Liver (tissue), 9 donors: ENCODE measurements around the gene SOX21. TPM values are rescaled to one million over a fixed set of nuclear protein-coding genes. Genes with fewer than 3 reads are reported as not detected.

Experiments used
- DNase-seq: peaks from one replicate; pipeline ENCODE4 v3.0.0-alpha.2; 2017; ENCODE audit warnings: low spot score
- H3K27ac ChIP-seq, 2 donors: one replicate each; pipeline ENCODE4 v1.7.0; 2013; ENCODE audit warnings: inconsistent platforms in 2 of 2, low read length in 2 of 2, control low read depth in 1 of 2, low read depth in 1 of 2, mild to moderate bottlenecking in 1 of 2
- H3K27me3 ChIP-seq, 4 donors: one replicate each; pipeline versions ENCODE4 v1.6.1 to v1.7.0; 2013; ENCODE audit warnings: low read length in 3 of 4, inconsistent platforms in 1 of 4, mild to moderate bottlenecking in 1 of 4, moderate library complexity in 1 of 4; ENCODE audit not compliant: control insufficient read depth in 4 of 4, insufficient read depth in 4 of 4
- H3K36me3 ChIP-seq, 4 donors: one replicate each; pipeline versions ENCODE4 v1.6.1 to v1.7.0; 2013; ENCODE audit warnings: low read length in 3 of 4, mild to moderate bottlenecking in 3 of 4, low read depth in 1 of 4, moderate library complexity in 1 of 4; ENCODE audit not compliant: control insufficient read depth in 4 of 4, insufficient read depth in 3 of 4
- H3K4me1 ChIP-seq, 4 donors: one replicate each; pipeline versions ENCODE4 v1.6.1 to v1.7.0; 2013; ENCODE audit warnings: low read length in 3 of 4, mild to moderate bottlenecking in 3 of 4, moderate library complexity in 1 of 4; ENCODE audit not compliant: control insufficient read depth in 4 of 4, insufficient read depth in 4 of 4
- H3K4me3 ChIP-seq, 3 donors: one replicate each; pipeline versions ENCODE4 v1.6.1 to v1.7.0; 2013; ENCODE audit warnings: low read length in 3 of 3, control low read depth in 1 of 3, low read depth in 1 of 3, mild to moderate bottlenecking in 1 of 3
- H3K9ac ChIP-seq, 2 donors: one replicate each; pipeline ENCODE4 v1.7.0; 2013; ENCODE audit warnings: low read length in 2 of 2, mild to moderate bottlenecking in 2 of 2, moderate library complexity in 2 of 2, control low read depth in 1 of 2, low read depth in 1 of 2
- H3K9me3 ChIP-seq, 4 donors: one replicate each; pipeline versions ENCODE4 v1.6.1 to v1.7.0; 2013; ENCODE audit warnings: low read length in 3 of 4; ENCODE audit not compliant: control insufficient read depth in 4 of 4
- ATF3 ChIP-seq: IDR thresholded peaks from 2 replicates; pipeline ENCODE4 v1.6.1; 2016; ENCODE audit warnings: antibody characterized with exemption
- CTCF ChIP-seq: fragments of 150-350 bp; IDR thresholded peaks from 2 replicates; pipeline ENCODE4 v1.5.1; 2017; ENCODE audit warnings: improper control_type of control experiment, low read depth, low read length; ENCODE audit not compliant: missing input control
- EGR1 ChIP-seq, 2 donors: IDR thresholded peaks; 2 replicates each; pipeline ENCODE4 v1.6.1; 2016 to 2018; ENCODE audit warnings: antibody characterized with exemption in 2 of 2, low read depth in 2 of 2
- FOXA1 ChIP-seq: IDR thresholded peaks from 2 replicates; pipeline ENCODE4 v1.6.1; 2016; ENCODE audit warnings: antibody characterized with exemption
- FOXA2 ChIP-seq: IDR thresholded peaks from 2 replicates; pipeline ENCODE4 v1.6.1; 2016; ENCODE audit warnings: antibody characterized with exemption
- HNF4A ChIP-seq, 2 donors: conservative IDR thresholded peaks; 2 replicates each; pipeline ENCODE4 v1.6.1; 2016; ENCODE audit warnings: antibody characterized with exemption in 2 of 2, mild to moderate bottlenecking in 2 of 2
- HNF4G ChIP-seq: IDR thresholded peaks from 2 replicates; pipeline ENCODE4 v1.6.1; 2016; ENCODE audit warnings: antibody characterized with exemption
- JUND ChIP-seq, 2 donors: IDR thresholded peaks; 2 replicates each; pipeline ENCODE4 v1.6.1; 2016; ENCODE audit warnings: antibody characterized with exemption in 2 of 2
- MAX ChIP-seq: IDR thresholded peaks from 2 replicates; pipeline ENCODE4 v1.6.1; 2016; ENCODE audit warnings: antibody characterized with exemption
- NR2F2 ChIP-seq: IDR thresholded peaks from 2 replicates; pipeline ENCODE4 v1.6.1; 2016; ENCODE audit warnings: antibody characterized with exemption
- RAD21 ChIP-seq, 2 donors: IDR thresholded peaks; 2 replicates each; pipeline ENCODE4 v1.6.1; 2016; ENCODE audit warnings: antibody characterized with exemption in 2 of 2, mild to moderate bottlenecking in 2 of 2
- REST ChIP-seq: IDR thresholded peaks from 2 replicates; pipeline ENCODE4 v1.6.1; 2016; ENCODE audit warnings: antibody characterized with exemption, mild to moderate bottlenecking
- RXRA ChIP-seq, 2 donors: IDR thresholded peaks; 2 replicates each; pipeline ENCODE4 v1.6.1; 2017 to 2018; ENCODE audit warnings: antibody characterized with exemption in 2 of 2, mild to moderate bottlenecking in 1 of 2
- SP1 ChIP-seq: IDR thresholded peaks from 2 replicates; pipeline ENCODE4 v1.6.1; 2018; ENCODE audit warnings: antibody characterized with exemption, mild to moderate bottlenecking
- TAF1 ChIP-seq: conservative IDR thresholded peaks from 2 replicates; pipeline ENCODE4 v1.6.1; 2016; ENCODE audit warnings: antibody characterized with exemption, mild to moderate bottlenecking
- YY1 ChIP-seq: IDR thresholded peaks from 2 replicates; pipeline ENCODE4 v1.6.1; 2016; ENCODE audit warnings: antibody characterized with exemption, mild to moderate bottlenecking
- WGBS: extraction: QIAGEN DNeasy Blood & Tissue Kit; methylation state at CpG from one replicate; pipeline ENCODE4 v1.1.7; 2013; 5-methylcytosine and 5-hydroxymethylcytosine counted together
- polyA plus RNA-seq, 2 donors: library from polyadenylated mRNA; stranded (reverse) in 1 of 2; unstranded in 1 of 2; fragments of 200-250 nt in 1 of 2; fragments of >200 nt in 1 of 2; fragmentation: Nextera tagmentation in 1 of 2; extraction: Ambion mirVana in 1 of 2; gene quantifications; one replicate each; pipeline versions ENCODE4 v1.2.1 to v1.2.3, GENCODE V29; 2013 to 2015
- total RNA-seq, 2 donors: library from RNA; depleted of rRNA; stranded (reverse); fragments of >200 nt; gene quantifications; one replicate each; pipeline ENCODE4 v1.2.3, GENCODE V29; 2014
- TF ChIP-seq, protein P1 (sequence below): IDR thresholded peaks from 2 replicates; pipeline ENCODE4 v1.6.1; 2016; ENCODE audit warnings: antibody characterized with exemption
- donor health status: healthy.
- donor health status: healthy.
- donor health status: healthy.
- donor health status: healthy.
- donor health status: healthy.

The SOX21 gene
- total and polyA plus RNA-seq, 4 donors: not detected

DNA sequence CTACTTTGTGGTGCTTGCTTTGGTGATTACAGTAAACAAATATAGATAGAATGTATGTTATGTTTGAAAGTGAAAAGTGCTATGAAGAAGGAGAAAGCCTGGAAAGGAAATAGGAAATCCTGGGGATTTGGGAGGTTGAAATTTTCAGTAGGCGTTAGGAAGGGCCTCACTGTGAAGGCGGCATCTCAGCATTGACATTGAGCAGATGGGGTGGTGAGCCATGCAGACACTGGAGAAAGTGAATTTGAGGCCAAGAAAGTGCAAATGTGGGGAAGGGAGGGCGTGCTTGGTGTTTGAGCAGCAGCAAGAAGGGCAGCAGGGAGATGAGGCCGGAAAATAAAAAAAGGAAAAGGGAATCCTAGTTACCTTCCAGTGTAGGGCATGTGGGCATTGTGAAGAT, 20.3 kb downstream of the SOX21 start:
- no peak overlapping the region for H3K4me3 ChIP-seq
- H3K36me3 ChIP-seq: no peaks in the 10 kb centered on the region
- TF ChIP-seq CTCF: no peak
- TF ChIP-seq TAF1: no peak
- H3K27me3 ChIP-seq: peaks cover 0 to 5% (median 0%) of the 10 kb centered on the region in 4 donors
- H3K27ac ChIP-seq: no peak overlapping the region
- no peak overlapping the region for H3K9ac ChIP-seq
- 87% methylated on average over 4 of the region's 4 CpGs for WGBS
- no peaks in the 10 kb centered on the region for H3K4me1 ChIP-seq
- DNase-seq: no peak
- H3K9me3 ChIP-seq: no peaks in the 10 kb centered on the region

GRCh38 chr13:94683409-94683808, 28.9 kb downstream of the SOX21 start:
- Histone ChIP-seq H3K36me3 (no peaks in the 10 kb centered on the region), H3K27me3 (no peaks in the 10 kb centered on the region)
- 79% methylated on average over 5 of the region's 5 CpGs for WGBS

More at GRCh38 chr13:94683409-94683808, 28.9 kb downstream of the SOX21 start:
- no peak for DNase-seq
- Histone ChIP-seq H3K4me1 (no peaks in the 10 kb centered on the region), H3K9ac (no peak overlapping the region), H3K9me3 (no peaks in the 10 kb centered on the region), H3K27ac (no peak overlapping the region), H3K4me3 (no peak overlapping the region)
- TF ChIP-seq HNF4G (no peak), REST (no peak), NR2F2 (no peak), FOXA2 (no peak), CTCF (no peak), SP1 (no peak), RAD21 (IDR thresholded peaks at IDR 0.05) (no peak), YY1 (no peak), HNF4A (conservative IDR thresholded peaks at IDR 0.05) (no peak), FOXA1 (no peak), TAF1 (no peak), EGR1 (IDR thresholded peaks at IDR 0.05; ENCODE audit: low read depth in 2 of 2) (no peak), MAX (no peak), JUND (IDR thresholded peaks at IDR 0.05) (no peak), RXRA (IDR thresholded peaks at IDR 0.05) (no peak), ATF3 (no peak)
- TF ChIP-seq, protein P1, sequence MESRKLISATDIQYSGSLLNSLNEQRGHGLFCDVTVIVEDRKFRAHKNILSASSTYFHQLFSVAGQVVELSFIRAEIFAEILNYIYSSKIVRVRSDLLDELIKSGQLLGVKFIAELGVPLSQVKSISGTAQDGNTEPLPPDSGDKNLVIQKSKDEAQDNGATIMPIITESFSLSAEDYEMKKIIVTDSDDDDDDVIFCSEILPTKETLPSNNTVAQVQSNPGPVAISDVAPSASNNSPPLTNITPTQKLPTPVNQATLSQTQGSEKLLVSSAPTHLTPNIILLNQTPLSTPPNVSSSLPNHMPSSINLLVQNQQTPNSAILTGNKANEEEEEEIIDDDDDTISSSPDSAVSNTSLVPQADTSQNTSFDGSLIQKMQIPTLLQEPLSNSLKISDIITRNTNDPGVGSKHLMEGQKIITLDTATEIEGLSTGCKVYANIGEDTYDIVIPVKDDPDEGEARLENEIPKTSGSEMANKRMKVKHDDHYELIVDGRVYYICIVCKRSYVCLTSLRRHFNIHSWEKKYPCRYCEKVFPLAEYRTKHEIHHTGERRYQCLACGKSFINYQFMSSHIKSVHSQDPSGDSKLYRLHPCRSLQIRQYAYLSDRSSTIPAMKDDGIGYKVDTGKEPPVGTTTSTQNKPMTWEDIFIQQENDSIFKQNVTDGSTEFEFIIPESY: no peak
